Panc1 (cell line): ENCODE results near the gene CDH15.

Source experiments
- POLR2AphosphoS5 ChIP-seq: IDR thresholded peaks from 2 replicates; pipeline ENCODE4 v1.6.1; 2012; ENCODE audit warnings: mild to moderate bottlenecking, low read depth, low read length, moderate library complexity
- TCF7L2 ChIP-seq: IDR thresholded peaks from 2 replicates; pipeline ENCODE4 v1.6.1; 2011; ENCODE audit warnings: mild to moderate bottlenecking, low read depth, low read length, inconsistent platforms
- TF ChIP-seq, protein P1 (sequence below): fragments of 450-650 bp; IDR thresholded peaks from 2 replicates; pipeline ENCODE4 v1.5.1; 2017; ENCODE audit warnings: mild to moderate bottlenecking

DNA sequence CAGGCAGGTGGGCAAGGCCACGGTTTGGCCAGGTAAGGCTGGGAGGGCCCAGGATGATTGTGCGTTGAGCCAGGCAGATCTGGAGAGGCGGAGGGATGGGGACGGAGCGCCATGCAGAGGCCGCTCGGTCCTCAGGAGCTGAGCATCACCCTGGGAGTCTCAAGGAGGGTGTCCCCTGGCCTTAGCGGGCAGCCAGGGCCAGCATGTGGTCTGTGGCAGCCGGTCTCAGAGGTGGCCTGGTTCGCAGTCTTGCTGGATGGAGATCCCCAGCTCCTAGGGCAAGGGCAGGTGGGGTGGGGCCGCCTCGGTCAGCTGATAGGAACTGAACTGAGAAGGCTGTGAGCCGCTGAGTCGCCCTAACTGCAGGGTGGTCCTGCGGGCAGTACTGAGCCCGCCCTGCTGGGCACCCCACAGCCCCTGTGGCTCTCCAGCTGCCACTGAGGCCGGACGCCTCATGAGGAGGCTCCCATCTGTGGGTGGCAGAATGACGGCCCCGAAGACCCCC is 11.6 kb upstream of the CDH15 start:
- TF ChIP-seq, protein P1, sequence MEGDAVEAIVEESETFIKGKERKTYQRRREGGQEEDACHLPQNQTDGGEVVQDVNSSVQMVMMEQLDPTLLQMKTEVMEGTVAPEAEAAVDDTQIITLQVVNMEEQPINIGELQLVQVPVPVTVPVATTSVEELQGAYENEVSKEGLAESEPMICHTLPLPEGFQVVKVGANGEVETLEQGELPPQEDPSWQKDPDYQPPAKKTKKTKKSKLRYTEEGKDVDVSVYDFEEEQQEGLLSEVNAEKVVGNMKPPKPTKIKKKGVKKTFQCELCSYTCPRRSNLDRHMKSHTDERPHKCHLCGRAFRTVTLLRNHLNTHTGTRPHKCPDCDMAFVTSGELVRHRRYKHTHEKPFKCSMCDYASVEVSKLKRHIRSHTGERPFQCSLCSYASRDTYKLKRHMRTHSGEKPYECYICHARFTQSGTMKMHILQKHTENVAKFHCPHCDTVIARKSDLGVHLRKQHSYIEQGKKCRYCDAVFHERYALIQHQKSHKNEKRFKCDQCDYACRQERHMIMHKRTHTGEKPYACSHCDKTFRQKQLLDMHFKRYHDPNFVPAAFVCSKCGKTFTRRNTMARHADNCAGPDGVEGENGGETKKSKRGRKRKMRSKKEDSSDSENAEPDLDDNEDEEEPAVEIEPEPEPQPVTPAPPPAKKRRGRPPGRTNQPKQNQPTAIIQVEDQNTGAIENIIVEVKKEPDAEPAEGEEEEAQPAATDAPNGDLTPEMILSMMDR: no peak
- TF ChIP-seq TCF7L2 (no peak), POLR2AphosphoS5 (no peak)
